GM19455 (cell line): ENCODE results near the gene ABO.
"Not testable (repeated sequence)": the region's sequence is repeated elsewhere in the genome, so short reads cannot be mapped to it uniquely, and the experiment has no call there.

Source experiments
- ATAC-seq: cut with Tn5 transposase; IDR thresholded peaks from one replicate; pipeline ENCODE4 v1.9.1; 2021; ENCODE audit not compliant: unreplicated experiment

The ABO gene

GRCh38 chr9:133275105-133276000 is at the start of gene ABO:
Gene ABO (minus strand): TSS chr9:133275201.
- no peak for ATAC-seq

GRCh38 chr9:133323991-133324703 is 49.1 kb upstream of the ABO start:
- no peak for ATAC-seq

GRCh38 chr9:133323211-133323610 is 48.2 kb upstream of the ABO start:
- no peak for ATAC-seq

GRCh38 chr9:133322701-133323100 is 47.7 kb upstream of the ABO start:
- no peak for ATAC-seq

- no peak for ATAC-seq
Observed at GRCh38 chr9:133321411-133321935, 46.5 kb upstream of the ABO start.

- ATAC-seq: no peak
Observed at GRCh38 chr9:133320421-133320881, 45.5 kb upstream of the ABO start.

- not testable (repeated sequence) for ATAC-seq
Observed at GRCh38 chr9:133317551-133317950, 42.5 kb upstream of the ABO start.

- ATAC-seq: no peak
Observed at GRCh38 chr9:133315997-133316396, 41.0 kb upstream of the ABO start.

GRCh38 chr9:133309608-133310007 is 34.6 kb upstream of the ABO start:
- no peak for ATAC-seq

GRCh38 chr9:133307301-133307700 is 32.3 kb upstream of the ABO start:
- ATAC-seq: no peak

- ATAC-seq: no peak
Observed at GRCh38 chr9:133306242-133307204, 31.5 kb upstream of the ABO start.

- ATAC-seq: no peak
Observed at GRCh38 chr9:133305731-133306130, 30.7 kb upstream of the ABO start.

GRCh38 chr9:133304477-133305377 is 29.7 kb upstream of the ABO start:
- ATAC-seq: no peak

- no peak for ATAC-seq
Observed at GRCh38 chr9:133304158-133304470, 29.1 kb upstream of the ABO start.

GRCh38 chr9:133303266-133304157 is 28.5 kb upstream of the ABO start:
- ATAC-seq: no peak

- no peak for ATAC-seq
Observed at GRCh38 chr9:133301253-133302230, 26.5 kb upstream of the ABO start.

- ATAC-seq: not testable (repeated sequence)
Observed at GRCh38 chr9:133299996-133300395, 25.0 kb upstream of the ABO start.

- no peak for ATAC-seq
Observed at GRCh38 chr9:133294257-133294656, 19.3 kb upstream of the ABO start.
